Chondrocyte (in vitro differentiated cells): ENCODE results near the gene TEDC2. TPM values are rescaled to one million over a fixed set of nuclear protein-coding genes. Genes with fewer than 3 reads are reported as not detected.

ENCODE experiments used
- DNase-seq: peaks from one replicate; pipeline ENCODE4 v3.0.0; 2021; ENCODE audit warnings: mixed read lengths, low spot score
- H3K27ac Mint-ChIP-seq: one replicate; pipeline ENCODE4 v1.8.0; 2021; ENCODE audit warnings: mild to moderate bottlenecking, moderate library complexity, mixed read lengths; ENCODE audit not compliant: unreplicated experiment
- H3K27me3 Mint-ChIP-seq: 2 replicates; pipeline ENCODE4 v1.8.0; 2021; ENCODE audit warnings: low read depth, mixed read lengths
- H3K36me3 Mint-ChIP-seq: 2 replicates; pipeline ENCODE4 v1.8.0; 2021; ENCODE audit warnings: low read depth, mixed read lengths
- H3K4me1 Mint-ChIP-seq: 2 replicates; pipeline ENCODE4 v1.8.0; 2021; ENCODE audit warnings: low read depth, mild to moderate bottlenecking, mixed read lengths
- H3K4me3 Mint-ChIP-seq: one replicate; pipeline ENCODE4 v1.8.0; 2021; ENCODE audit warnings: mild to moderate bottlenecking, moderate library complexity, mixed read lengths; ENCODE audit not compliant: unreplicated experiment
- H3K9me3 Mint-ChIP-seq: 2 replicates; pipeline ENCODE4 v1.8.0; 2021; ENCODE audit warnings: low read depth, mixed read lengths
- long read RNA-seq: library from polyadenylated mRNA; stranded (forward); transcript quantifications from one replicate; pipeline ENCODE4 v2.0.0, GENCODE V29; 2021
- total RNA-seq: library from RNA; stranded (reverse); gene quantifications from 3 replicates; pipeline ENCODE4 v1.2.1, GENCODE V29; 2021
- TF ChIP-seq, protein P1 (sequence below): fragments of 200-600 bp; sonication (generic); IDR thresholded peaks from 2 replicates; pipeline ENCODE4 v1.5.0; 2021; ENCODE audit warnings: antibody characterized with exemption, mild to moderate bottlenecking, moderate library complexity

Gene TEDC2, protein sequence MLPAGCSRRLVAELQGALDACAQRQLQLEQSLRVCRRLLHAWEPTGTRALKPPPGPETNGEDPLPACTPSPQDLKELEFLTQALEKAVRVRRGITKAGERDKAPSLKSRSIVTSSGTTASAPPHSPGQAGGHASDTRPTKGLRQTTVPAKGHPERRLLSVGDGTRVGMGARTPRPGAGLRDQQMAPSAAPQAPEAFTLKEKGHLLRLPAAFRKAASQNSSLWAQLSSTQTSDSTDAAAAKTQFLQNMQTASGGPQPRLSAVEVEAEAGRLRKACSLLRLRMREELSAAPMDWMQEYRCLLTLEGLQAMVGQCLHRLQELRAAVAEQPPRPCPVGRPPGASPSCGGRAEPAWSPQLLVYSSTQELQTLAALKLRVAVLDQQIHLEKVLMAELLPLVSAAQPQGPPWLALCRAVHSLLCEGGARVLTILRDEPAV
- total RNA-seq: 3.9 to 6.5 TPM (median 5.5 TPM) in 3 replicates
- long read RNA-seq, partial matches to known transcripts: 2 of 7 reads
- long read RNA-seq, other reads (novel, unspliced or antisense): 4 of 7 reads

DNA sequence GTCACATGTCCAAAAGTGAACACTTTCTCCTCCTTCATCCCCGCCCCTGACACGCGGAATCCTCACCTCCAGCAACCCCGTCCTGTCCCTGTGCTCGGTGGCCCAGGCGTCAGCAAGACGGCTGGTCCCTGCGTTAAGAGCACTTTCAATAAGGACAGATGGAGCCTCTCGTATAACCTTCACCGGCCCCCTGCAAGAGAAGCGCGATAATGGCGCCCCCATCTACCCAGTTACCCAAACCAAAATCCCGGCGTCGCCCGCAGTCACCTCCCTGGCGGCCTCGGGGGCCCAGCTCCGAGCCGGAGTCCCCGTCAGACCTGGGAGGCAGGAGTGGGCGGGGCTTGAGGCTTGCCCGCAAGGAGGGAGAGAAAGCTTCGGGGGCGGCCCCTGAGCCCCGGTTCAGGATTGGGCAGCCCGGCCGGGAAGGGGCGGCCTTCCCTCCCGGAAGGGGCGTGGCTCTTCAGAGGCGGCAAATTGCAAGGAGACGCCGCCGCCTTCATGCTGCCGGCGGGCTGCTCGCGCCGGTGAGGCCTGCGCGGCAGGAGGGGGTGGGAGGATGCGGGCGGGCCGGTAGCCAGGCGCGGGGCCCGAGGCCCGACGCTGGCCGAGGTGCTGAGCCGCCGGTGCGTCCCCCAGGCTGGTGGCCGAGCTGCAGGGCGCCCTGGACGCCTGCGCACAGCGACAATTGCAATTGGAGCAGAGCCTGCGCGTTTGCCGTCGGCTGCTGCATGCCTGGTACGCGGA lies at the start of gene TEDC2:
Gene TEDC2, plus strand, starts transcription at position 463 of the 744 bp plus-strand sequence. Its CDS starts 36 bp downstream, at position 499.
- peak within 1 kb of the TSS; percentile 85 for H3K27ac Mint-ChIP-seq
- DNase-seq: peak; percentile 98
- no peaks in the 10 kb centered on the region for H3K27me3 Mint-ChIP-seq
- H3K36me3 Mint-ChIP-seq: no peaks in the 10 kb centered on the region
- no peaks in the 10 kb centered on the region for H3K9me3 Mint-ChIP-seq
- TF ChIP-seq, protein P1, sequence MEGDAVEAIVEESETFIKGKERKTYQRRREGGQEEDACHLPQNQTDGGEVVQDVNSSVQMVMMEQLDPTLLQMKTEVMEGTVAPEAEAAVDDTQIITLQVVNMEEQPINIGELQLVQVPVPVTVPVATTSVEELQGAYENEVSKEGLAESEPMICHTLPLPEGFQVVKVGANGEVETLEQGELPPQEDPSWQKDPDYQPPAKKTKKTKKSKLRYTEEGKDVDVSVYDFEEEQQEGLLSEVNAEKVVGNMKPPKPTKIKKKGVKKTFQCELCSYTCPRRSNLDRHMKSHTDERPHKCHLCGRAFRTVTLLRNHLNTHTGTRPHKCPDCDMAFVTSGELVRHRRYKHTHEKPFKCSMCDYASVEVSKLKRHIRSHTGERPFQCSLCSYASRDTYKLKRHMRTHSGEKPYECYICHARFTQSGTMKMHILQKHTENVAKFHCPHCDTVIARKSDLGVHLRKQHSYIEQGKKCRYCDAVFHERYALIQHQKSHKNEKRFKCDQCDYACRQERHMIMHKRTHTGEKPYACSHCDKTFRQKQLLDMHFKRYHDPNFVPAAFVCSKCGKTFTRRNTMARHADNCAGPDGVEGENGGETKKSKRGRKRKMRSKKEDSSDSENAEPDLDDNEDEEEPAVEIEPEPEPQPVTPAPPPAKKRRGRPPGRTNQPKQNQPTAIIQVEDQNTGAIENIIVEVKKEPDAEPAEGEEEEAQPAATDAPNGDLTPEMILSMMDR: peak; percentile 24
- peaks cover 14% of the 10 kb centered on the region for H3K4me1 Mint-ChIP-seq
- peak within 1 kb of the TSS; percentile 84 for H3K4me3 Mint-ChIP-seq

DNA sequence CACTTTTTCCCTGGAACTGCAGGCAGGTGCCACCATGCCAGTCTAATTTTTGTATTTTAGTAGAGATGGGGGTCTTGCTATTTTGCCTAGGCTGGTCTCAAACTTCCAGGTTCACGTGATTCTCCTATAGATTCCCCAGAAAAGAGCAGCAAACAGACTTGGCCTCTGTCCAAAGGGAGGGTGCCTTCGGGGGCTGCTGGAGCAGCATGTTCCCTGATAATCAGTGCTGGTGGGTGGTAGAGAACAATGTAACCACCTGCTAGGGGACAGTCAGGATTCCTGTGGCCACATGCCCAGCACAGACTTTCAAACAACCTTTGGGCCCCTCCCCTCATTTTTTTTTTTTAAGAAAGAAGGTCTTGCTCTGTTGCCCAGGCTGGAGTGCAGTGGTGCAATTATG lies 44.8 kb upstream of the TEDC2 start:
- Mint-ChIP-seq H3K4me3 (no peak overlapping the region), H3K27ac (no peak overlapping the region)
- no peak for DNase-seq

DNA sequence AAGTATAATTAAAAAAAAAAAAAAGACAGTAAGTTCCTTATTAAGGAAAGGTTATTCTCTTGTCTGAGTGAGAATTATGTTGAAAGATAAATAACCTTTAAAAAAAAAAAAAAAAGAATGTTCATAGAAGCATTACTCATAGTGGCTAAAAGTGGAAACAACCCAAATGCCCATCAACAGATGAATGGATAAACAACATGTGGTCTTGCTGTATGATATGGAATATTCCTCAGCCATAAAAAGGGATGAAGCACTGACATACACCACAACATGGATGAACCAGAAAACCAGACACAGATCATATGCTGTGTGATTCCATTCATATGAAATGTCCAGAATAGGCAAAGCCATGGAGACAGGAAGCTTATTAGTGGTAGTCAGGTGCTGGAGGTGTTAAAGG lies 39.9 kb upstream of the TEDC2 start:
- Mint-ChIP-seq H3K27ac (no peak overlapping the region), H3K4me3 (no peak overlapping the region), H3K4me1 (peaks cover 11% of the 10 kb centered on the region), H3K36me3 (no peaks in the 10 kb centered on the region), H3K9me3 (no peaks in the 10 kb centered on the region), H3K27me3 (peaks cover 2% of the 10 kb centered on the region)
- TF ChIP-seq, protein P1: no peak
- DNase-seq: no peak

More for the DNA sequence above, 44.8 kb upstream of the TEDC2 start:
- Mint-ChIP-seq H3K27me3 (peaks cover 19% of the 10 kb centered on the region), H3K36me3 (no peaks in the 10 kb centered on the region), H3K9me3 (no peaks in the 10 kb centered on the region), H3K4me1 (peaks cover 8% of the 10 kb centered on the region)
- TF ChIP-seq, protein P1: no peak

DNA sequence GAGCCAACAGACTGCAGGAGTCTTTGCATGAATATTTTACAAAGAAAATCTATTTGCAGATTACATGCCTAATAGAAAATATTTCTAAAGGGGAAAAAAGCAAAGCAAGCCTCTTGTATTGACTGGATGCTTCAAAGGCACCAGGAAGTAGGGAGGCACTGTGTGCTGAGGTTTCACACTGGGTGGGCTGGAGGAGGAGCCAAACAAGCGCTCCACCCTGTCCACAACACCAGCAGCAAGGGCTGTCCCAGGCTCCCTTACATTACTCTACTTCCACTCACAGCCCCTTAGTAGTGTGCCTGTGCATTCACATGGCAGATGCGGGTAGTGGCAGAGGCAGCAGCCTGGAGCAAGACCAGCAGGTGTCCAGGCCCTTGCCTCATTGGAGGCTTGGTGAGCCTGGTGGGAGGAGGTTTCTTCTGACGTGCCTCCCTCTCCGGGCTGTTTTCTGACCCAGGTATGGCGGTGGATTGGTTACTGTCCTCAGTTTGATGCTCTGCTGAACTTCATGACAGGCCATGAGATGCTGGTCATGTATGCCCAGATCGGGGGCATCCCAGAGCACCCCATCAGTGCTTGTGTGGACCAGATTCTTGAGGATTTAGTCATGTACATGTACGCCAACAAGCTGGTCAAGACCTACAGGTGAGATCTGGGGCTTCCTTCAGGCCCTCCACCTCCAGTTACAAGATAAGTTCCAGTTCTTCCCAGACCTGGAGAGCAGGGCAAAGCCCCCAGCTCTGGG lies 37.6 kb upstream of the TEDC2 start:
- Mint-ChIP-seq H3K4me1 (peaks cover 6% of the 10 kb centered on the region), H3K36me3 (no peaks in the 10 kb centered on the region), H3K9me3 (no peaks in the 10 kb centered on the region), H3K27ac (no peak overlapping the region), H3K27me3 (peaks cover 2% of the 10 kb centered on the region), H3K4me3 (no peak overlapping the region)
- peak; percentile 36 for DNase-seq
- TF ChIP-seq, protein P1: no peak
